Right lobe of liver (tissue), 4 donors: ENCODE measurements around the gene PTPRK.

Experiments
- POLR2A ChIP-seq: fragments of 450-650 bp; IDR thresholded peaks from one replicate; pipeline ENCODE4 v1.6.1; 2017; ENCODE audit warnings: antibody characterized with exemption, mild to moderate bottlenecking
- TF ChIP-seq, protein P1 (sequence below), 4 donors: fragments of 200-600 bp in 3 of 4; fragments of 450-650 bp in 1 of 4; IDR thresholded peaks; one replicate each; pipeline versions ENCODE4 v1.5.1 to v1.8.0; 2016 to 2022; ENCODE audit warnings: antibody characterized with exemption in 4 of 4, mild to moderate bottlenecking in 2 of 4
- donor health status: DM: no; HTN: no; CAD: no.
- donor health status: DM: no; HTN: no; CAD: no.
- donor health status: DM: no; HTN: yes; CAD: no.

DNA sequence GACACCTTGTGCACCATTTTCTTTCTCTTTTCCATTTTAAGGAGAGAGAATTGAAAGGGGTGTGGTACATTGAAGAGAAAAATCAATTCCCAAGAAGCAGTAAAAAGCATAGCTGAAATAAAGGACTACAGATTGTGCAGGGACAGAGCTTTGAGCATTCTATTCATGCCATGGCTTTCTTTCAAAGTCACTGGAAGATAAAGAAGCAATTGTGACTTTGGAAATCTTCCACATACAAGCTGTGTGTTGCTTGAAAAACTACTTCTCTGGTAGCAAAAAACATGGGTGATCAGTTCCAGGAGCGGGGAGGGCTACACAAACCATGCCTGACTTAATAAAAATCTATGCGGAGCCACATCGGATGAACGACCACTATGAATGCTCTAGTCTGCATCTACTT is 389.4 kb downstream of the PTPRK start:
- no peak for TF ChIP-seq POLR2A
- TF ChIP-seq, protein P1, sequence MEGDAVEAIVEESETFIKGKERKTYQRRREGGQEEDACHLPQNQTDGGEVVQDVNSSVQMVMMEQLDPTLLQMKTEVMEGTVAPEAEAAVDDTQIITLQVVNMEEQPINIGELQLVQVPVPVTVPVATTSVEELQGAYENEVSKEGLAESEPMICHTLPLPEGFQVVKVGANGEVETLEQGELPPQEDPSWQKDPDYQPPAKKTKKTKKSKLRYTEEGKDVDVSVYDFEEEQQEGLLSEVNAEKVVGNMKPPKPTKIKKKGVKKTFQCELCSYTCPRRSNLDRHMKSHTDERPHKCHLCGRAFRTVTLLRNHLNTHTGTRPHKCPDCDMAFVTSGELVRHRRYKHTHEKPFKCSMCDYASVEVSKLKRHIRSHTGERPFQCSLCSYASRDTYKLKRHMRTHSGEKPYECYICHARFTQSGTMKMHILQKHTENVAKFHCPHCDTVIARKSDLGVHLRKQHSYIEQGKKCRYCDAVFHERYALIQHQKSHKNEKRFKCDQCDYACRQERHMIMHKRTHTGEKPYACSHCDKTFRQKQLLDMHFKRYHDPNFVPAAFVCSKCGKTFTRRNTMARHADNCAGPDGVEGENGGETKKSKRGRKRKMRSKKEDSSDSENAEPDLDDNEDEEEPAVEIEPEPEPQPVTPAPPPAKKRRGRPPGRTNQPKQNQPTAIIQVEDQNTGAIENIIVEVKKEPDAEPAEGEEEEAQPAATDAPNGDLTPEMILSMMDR (IDR thresholded peaks at IDR 0.05): no peak
